ENCODE data around the gene TNP1.

DNA sequence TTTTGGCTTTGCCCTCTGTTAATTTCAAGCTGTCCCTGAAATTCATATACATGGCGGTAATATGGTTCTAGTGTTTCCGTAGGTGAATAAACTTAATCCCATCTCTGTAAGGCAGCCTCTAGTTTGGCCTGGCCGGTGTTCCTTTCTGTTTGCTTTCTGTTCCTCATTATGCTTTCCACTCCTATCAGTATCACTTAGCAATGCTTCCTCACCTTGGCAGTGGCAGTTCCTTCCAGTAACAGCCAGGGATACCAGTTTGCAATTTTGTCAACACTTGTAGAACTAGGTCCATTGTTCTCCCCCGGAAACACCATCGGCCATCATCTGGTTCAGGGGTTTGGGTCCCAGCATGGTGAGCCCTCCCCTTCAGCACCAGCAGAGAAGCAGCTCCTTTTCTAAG lies 18.2 kb upstream of the TNP1 start:
- TF ChIP-seq, protein P1, sequence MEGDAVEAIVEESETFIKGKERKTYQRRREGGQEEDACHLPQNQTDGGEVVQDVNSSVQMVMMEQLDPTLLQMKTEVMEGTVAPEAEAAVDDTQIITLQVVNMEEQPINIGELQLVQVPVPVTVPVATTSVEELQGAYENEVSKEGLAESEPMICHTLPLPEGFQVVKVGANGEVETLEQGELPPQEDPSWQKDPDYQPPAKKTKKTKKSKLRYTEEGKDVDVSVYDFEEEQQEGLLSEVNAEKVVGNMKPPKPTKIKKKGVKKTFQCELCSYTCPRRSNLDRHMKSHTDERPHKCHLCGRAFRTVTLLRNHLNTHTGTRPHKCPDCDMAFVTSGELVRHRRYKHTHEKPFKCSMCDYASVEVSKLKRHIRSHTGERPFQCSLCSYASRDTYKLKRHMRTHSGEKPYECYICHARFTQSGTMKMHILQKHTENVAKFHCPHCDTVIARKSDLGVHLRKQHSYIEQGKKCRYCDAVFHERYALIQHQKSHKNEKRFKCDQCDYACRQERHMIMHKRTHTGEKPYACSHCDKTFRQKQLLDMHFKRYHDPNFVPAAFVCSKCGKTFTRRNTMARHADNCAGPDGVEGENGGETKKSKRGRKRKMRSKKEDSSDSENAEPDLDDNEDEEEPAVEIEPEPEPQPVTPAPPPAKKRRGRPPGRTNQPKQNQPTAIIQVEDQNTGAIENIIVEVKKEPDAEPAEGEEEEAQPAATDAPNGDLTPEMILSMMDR (IDR thresholded peaks at IDR 0.05), result no peak
- no peak for TF ChIP-seq EP300 (IDR thresholded peaks at IDR 0.05)

Data from suprapubic skin (tissue), 3 donors.